H54 (cell line): Measurements from ENCODE around the gene FHOD3.

Source experiments
- DNase-seq: peaks from one replicate; pipeline ENCODE4 v3.0.0; 2011; ENCODE audit warnings: low spot score, mixed read lengths; ENCODE audit not compliant: insufficient read length
- FAIRE-seq: peaks from 3 replicates; lab custom pipeline; 2011; peaks lifted over from hg19 to GRCh38; lab: Jason Lieb, UNC
- POLR2A ChIP-seq: IDR thresholded peaks from 2 replicates; pipeline ENCODE4 v1.6.1; 2011; ENCODE audit warnings: low read depth, mild to moderate bottlenecking, low read length

Gene FHOD3

GRCh38 chr18:36516726-36517125 is 219.2 kb downstream of the FHOD3 start:
- FAIRE-seq (no peak), DNase-seq (no peak)
- no peak for TF ChIP-seq POLR2A

GRCh38 chr18:36518839-36519238 is 221.3 kb downstream of the FHOD3 start:
- FAIRE-seq (no peak), DNase-seq (peak; percentile 27)
- TF ChIP-seq POLR2A: no peak

- FAIRE-seq (peak; percentile 72), DNase-seq (peak; percentile 44)
Observed at GRCh38 chr18:36519358-36519757, 221.8 kb downstream of the FHOD3 start.

GRCh38 chr18:36522509-36522908 is 225.0 kb downstream of the FHOD3 start:
- no peak for DNase-seq
- TF ChIP-seq POLR2A: no peak
- FAIRE-seq: no peak

More at GRCh38 chr18:36519358-36519757, 221.8 kb downstream of the FHOD3 start:
- no peak for TF ChIP-seq POLR2A

- no peak for TF ChIP-seq POLR2A
- DNase-seq (no peak), FAIRE-seq (no peak)
Observed at GRCh38 chr18:36525913-36526312, 228.4 kb downstream of the FHOD3 start.

- TF ChIP-seq POLR2A: no peak
- FAIRE-seq: no peak
- no peak for DNase-seq
Observed at GRCh38 chr18:36526611-36527010, 229.1 kb downstream of the FHOD3 start.

- FAIRE-seq (no peak), DNase-seq (no peak)
- TF ChIP-seq POLR2A: no peak
Observed at GRCh38 chr18:36527051-36527450, 229.5 kb downstream of the FHOD3 start.

- no peak for TF ChIP-seq POLR2A
- FAIRE-seq (no peak), DNase-seq (no peak)
Observed at GRCh38 chr18:36527740-36528455, 230.4 kb downstream of the FHOD3 start.

- FAIRE-seq (no peak), DNase-seq (no peak)
- no peak for TF ChIP-seq POLR2A
Observed at GRCh38 chr18:36529747-36530146, 232.2 kb downstream of the FHOD3 start.

- DNase-seq (no peak), FAIRE-seq (no peak)
- TF ChIP-seq POLR2A: no peak
Observed at GRCh38 chr18:36530676-36531405, 233.3 kb downstream of the FHOD3 start.

GRCh38 chr18:36531636-36532035 is 234.1 kb downstream of the FHOD3 start:
- FAIRE-seq: no peak
- DNase-seq: no peak
- TF ChIP-seq POLR2A: no peak

- no peak for FAIRE-seq
- TF ChIP-seq POLR2A: no peak
Observed at GRCh38 chr18:36532394-36532793, 234.9 kb downstream of the FHOD3 start.

GRCh38 chr18:36532815-36533214 is 235.3 kb downstream of the FHOD3 start:
- DNase-seq: no peak
- FAIRE-seq: no peak
- TF ChIP-seq POLR2A: no peak

More at GRCh38 chr18:36532394-36532793, 234.9 kb downstream of the FHOD3 start:
- no peak for DNase-seq

- no peak for TF ChIP-seq POLR2A
- FAIRE-seq (no peak), DNase-seq (no peak)
Observed at GRCh38 chr18:36533446-36534153, 236.1 kb downstream of the FHOD3 start.
